OCI-LY7 (cell line): Measurements from ENCODE around the gene UGP2.

Source experiments
- EZH2phosphoT487 ChIP-seq: fragments of 200-600 bp; sonication (generic); IDR thresholded peaks from 2 replicates; pipeline ENCODE4 v1.6.1; 2018; ENCODE audit warnings: low read depth, borderline replicate concordance, mild to moderate bottlenecking, mixed run types, antibody characterized with exemption, low read length, moderate library complexity, mixed read lengths
- TF ChIP-seq, protein P1 (sequence below): fragments of 200-600 bp; sonication (generic); conservative IDR thresholded peaks from 2 replicates; pipeline ENCODE4 v1.5.1; 2014; ENCODE audit warnings: mild to moderate bottlenecking, antibody characterized with exemption, low read length, moderate library complexity, mixed read lengths

DNA sequence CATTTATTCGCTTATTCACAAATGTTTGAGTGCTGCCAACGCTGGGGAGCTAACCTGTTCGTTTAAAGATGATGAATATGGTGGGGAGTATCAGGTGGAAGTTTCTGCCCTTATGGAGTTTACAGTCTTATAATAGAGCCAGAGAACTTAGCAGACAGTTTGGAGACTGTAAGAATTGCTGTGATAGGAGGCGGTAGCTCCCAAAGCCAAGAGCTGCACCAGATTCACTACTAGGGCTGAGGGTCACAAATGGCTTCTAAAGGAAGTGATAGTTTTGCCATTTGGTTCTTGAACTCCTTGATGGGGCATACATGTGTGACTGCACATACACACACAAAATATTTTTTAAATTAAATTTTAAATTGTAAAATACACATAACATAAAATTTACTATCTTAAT lies 29.0 kb downstream of the UGP2 start:
- TF ChIP-seq, protein P1, sequence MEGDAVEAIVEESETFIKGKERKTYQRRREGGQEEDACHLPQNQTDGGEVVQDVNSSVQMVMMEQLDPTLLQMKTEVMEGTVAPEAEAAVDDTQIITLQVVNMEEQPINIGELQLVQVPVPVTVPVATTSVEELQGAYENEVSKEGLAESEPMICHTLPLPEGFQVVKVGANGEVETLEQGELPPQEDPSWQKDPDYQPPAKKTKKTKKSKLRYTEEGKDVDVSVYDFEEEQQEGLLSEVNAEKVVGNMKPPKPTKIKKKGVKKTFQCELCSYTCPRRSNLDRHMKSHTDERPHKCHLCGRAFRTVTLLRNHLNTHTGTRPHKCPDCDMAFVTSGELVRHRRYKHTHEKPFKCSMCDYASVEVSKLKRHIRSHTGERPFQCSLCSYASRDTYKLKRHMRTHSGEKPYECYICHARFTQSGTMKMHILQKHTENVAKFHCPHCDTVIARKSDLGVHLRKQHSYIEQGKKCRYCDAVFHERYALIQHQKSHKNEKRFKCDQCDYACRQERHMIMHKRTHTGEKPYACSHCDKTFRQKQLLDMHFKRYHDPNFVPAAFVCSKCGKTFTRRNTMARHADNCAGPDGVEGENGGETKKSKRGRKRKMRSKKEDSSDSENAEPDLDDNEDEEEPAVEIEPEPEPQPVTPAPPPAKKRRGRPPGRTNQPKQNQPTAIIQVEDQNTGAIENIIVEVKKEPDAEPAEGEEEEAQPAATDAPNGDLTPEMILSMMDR, result no peak
- no peak for TF ChIP-seq EZH2phosphoT487
